ENCODE data around the gene C6orf47.
"Not testable (repeated sequence)": the region's sequence is repeated elsewhere in the genome, so short reads cannot be mapped to it uniquely, and the experiment has no call there.

Gene C6orf47, protein sequence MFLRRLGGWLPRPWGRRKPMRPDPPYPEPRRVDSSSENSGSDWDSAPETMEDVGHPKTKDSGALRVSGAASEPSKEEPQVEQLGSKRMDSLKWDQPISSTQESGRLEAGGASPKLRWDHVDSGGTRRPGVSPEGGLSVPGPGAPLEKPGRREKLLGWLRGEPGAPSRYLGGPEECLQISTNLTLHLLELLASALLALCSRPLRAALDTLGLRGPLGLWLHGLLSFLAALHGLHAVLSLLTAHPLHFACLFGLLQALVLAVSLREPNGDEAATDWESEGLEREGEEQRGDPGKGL

DNA sequence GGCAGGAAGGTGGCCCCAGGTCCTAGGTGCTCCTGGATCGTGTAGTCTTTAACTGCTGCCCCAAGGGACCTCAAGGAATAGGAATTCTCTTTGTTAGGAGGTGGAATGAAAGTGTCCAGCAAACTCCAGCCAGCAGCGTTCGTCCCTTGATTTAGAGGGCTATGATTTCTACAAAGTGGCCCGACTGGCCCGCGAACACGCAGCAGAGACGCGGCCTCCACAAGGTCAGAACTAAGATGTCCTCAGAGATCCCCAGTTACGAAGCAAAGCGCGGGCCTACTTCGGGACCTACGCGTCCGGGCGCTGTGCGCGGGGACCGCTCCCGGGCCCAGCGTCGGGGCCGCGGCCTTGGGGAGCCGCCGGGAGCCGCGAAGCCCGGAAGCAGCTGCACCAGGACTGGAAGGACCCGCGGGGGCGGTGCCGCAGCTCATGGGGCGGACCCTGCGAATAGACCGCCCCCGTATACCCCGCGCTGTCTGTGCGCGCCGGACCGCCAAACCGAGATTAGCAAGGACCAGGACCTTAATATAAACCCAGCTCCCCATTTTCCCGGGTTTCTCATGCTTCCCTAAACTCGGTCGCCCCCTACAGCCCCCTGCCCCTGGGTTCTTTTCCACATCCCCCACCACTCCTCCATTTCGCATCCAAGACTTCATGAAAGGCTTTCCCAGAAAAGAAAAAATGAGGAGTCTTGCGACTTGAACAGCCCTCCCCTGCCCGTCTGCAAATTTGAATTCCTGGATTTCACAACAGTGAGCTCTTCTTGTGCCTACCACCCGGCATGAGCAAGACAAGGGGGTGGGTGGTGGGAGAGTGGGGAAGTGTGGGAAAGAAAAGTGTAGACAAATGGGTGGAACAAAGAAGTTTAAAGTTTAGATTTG lies at the start of gene C6orf47:
Gene C6orf47, minus strand, starts transcription at position 398 of the 881 bp plus-strand sequence. CDS start 831 bp downstream, outside the sequence.
- H3K27ac ChIP-seq (ENCODE audit: low read depth, low read length), result peak within 1 kb of the TSS; percentile 89
- peak within 1 kb of the TSS; percentile 93 for H3K9ac ChIP-seq (ENCODE audit: low read length)
- H3K27me3 ChIP-seq (ENCODE audit: control insufficient read depth, insufficient read depth, low read length), result no peaks in the 10 kb centered on the region
- peaks cover 29% of the 10 kb centered on the region for H3K4me1 ChIP-seq (ENCODE audit: control insufficient read depth, insufficient read depth, low read length)
- peaks cover 8% of the 10 kb centered on the region for H3K36me3 ChIP-seq (ENCODE audit: control insufficient read depth, insufficient read depth, low read length)
- peak within 1 kb of the TSS; percentile 95 for H3K4me3 ChIP-seq (ENCODE audit: low read length)

DNA sequence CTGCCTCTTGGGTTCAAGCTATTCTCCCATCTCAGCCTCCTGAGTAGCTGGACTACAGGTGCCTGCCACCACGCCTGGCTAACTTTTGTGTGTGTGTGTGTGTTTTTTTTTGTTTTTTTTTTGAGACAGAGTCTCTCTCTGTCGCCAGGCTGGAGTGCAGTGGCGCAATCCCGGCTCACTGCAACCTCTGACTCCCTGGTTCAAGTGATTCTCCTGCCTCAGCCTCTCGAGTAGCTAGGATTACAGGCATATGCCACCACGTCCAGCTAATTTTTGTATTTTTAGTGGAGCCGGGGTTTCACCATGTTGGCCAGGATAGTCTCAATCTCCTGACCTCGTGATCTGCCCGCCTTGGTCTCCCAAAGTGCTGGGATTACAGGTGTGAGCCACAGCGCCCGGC lies 48.6 kb upstream of the C6orf47 start:
- H3K36me3 ChIP-seq (ENCODE audit: control insufficient read depth, insufficient read depth, low read length); H3K4me3 ChIP-seq (ENCODE audit: low read length); H3K27ac ChIP-seq (ENCODE audit: low read depth, low read length); H3K9ac ChIP-seq (ENCODE audit: low read length); H3K4me1 ChIP-seq (ENCODE audit: control insufficient read depth, insufficient read depth, low read length); H3K27me3 ChIP-seq (ENCODE audit: control insufficient read depth, insufficient read depth, low read length): not testable (repeated sequence)

DNA sequence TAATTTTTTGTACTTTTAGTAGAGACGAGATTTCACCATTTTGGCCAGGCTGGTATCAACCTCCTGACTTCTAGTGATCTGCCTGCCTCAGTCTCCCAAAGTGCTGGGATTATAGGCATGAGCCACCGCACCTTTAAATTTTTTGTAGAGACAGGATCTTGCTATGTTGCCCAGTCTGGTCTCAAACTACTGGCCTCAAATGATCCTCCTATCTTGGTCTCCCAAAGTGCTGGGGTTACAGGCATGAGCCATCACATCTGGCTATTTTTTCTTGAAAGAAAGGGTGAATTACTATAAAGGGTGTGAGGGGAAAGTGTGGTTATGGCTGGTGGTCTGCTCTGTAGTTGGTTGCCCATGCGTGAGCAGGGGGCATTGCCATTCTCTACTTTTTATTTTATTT lies 47.6 kb upstream of the C6orf47 start:
- Histone ChIP-seq H3K27ac (ENCODE audit: low read depth, low read length) (no peak overlapping the region), H3K9ac (ENCODE audit: low read length) (no peak overlapping the region), H3K27me3 (ENCODE audit: control insufficient read depth, insufficient read depth, low read length) (no peaks in the 10 kb centered on the region), H3K4me1 (ENCODE audit: control insufficient read depth, insufficient read depth, low read length) (no peaks in the 10 kb centered on the region), H3K36me3 (ENCODE audit: control insufficient read depth, insufficient read depth, low read length) (no peaks in the 10 kb centered on the region), H3K4me3 (ENCODE audit: low read length) (no peak overlapping the region)

DNA sequence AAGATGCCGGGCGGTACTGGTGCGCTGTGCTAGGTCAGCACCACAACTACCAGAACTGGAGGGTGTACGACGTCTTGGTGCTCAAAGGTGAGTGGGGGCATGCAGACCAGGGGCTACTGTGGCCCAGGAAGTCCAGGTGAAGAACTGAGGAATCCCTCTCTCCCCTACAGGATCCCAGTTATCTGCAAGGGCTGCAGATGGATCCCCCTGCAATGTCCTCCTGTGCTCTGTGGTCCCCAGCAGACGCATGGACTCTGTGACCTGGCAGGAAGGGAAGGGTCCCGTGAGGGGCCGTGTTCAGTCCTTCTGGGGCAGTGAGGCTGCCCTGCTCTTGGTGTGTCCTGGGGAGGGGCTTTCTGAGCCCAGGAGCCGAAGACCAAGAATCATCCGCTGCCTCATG lies 47.1 kb upstream of the C6orf47 start:
- Histone ChIP-seq H3K27ac (ENCODE audit: low read depth, low read length) (no peak overlapping the region), H3K27me3 (ENCODE audit: control insufficient read depth, insufficient read depth, low read length) (no peaks in the 10 kb centered on the region), H3K4me1 (ENCODE audit: control insufficient read depth, insufficient read depth, low read length) (no peaks in the 10 kb centered on the region), H3K4me3 (ENCODE audit: low read length) (no peak overlapping the region), H3K36me3 (ENCODE audit: control insufficient read depth, insufficient read depth, low read length) (no peaks in the 10 kb centered on the region), H3K9ac (ENCODE audit: low read length) (no peak overlapping the region)

DNA sequence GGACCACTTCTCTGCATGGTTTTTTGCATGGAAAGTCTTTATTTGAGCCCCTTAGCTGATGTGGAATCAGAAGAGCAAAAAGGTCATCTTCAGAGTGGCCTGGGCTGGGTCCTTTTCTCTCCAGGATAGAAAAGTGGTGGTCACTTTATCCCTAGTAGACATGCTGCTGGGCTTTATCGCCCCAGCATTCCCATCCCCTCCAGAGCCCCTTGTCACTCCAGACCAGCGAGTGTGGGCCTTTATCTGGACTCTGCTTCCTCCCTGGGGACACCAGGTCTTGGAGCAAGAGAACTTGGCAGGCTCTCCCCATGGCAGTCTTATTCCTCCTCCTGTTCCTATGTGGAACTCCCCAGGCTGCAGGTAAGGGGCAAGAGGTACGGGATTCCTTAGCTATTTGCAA lies 46.0 kb upstream of the C6orf47 start, which contains the start of gene LY6G6F:
Gene LY6G6F, plus strand, starts transcription at position 268 of the 400 bp plus-strand sequence. Its CDS starts 41 bp downstream, at position 309.
- no peak within 1 kb of the TSS for H3K9ac ChIP-seq (ENCODE audit: low read length)
- peaks cover 7% of the 10 kb centered on the region for H3K4me1 ChIP-seq (ENCODE audit: control insufficient read depth, insufficient read depth, low read length)
- H3K27me3 ChIP-seq (ENCODE audit: control insufficient read depth, insufficient read depth, low read length), result no peaks in the 10 kb centered on the region
- H3K36me3 ChIP-seq (ENCODE audit: control insufficient read depth, insufficient read depth, low read length), result no peaks in the 10 kb centered on the region
- no peak within 1 kb of the TSS for H3K27ac ChIP-seq (ENCODE audit: low read depth, low read length)
- H3K4me3 ChIP-seq (ENCODE audit: low read length), result no peak within 1 kb of the TSS

DNA sequence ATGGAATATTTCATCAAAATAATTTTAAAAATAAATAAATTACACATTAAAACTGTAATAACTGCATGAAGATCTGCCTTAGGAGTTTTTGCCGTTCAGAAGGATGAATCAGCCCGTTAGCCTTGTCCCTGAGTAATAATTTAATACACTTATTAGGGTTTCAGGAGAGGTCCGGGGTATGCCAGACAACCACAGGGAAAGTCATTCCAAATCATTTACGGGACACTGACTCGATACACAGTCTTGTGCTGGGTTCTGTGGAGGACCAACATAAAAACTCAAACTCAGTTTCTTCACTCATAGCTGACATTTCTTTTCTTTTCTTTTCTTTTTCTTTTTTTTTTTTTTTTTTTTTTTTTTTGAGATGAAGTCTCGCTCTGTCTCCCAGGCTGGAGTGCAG lies 45.4 kb upstream of the C6orf47 start:
- H3K27ac ChIP-seq (ENCODE audit: low read depth, low read length), result no peak overlapping the region
- H3K36me3 ChIP-seq (ENCODE audit: control insufficient read depth, insufficient read depth, low read length), result peaks cover under 1% of the 10 kb centered on the region
- H3K4me1 ChIP-seq (ENCODE audit: control insufficient read depth, insufficient read depth, low read length), result peaks cover 9% of the 10 kb centered on the region
- no peak overlapping the region for H3K9ac ChIP-seq (ENCODE audit: low read length)
- no peak overlapping the region for H3K4me3 ChIP-seq (ENCODE audit: low read length)
- no peaks in the 10 kb centered on the region for H3K27me3 ChIP-seq (ENCODE audit: control insufficient read depth, insufficient read depth, low read length)

DNA sequence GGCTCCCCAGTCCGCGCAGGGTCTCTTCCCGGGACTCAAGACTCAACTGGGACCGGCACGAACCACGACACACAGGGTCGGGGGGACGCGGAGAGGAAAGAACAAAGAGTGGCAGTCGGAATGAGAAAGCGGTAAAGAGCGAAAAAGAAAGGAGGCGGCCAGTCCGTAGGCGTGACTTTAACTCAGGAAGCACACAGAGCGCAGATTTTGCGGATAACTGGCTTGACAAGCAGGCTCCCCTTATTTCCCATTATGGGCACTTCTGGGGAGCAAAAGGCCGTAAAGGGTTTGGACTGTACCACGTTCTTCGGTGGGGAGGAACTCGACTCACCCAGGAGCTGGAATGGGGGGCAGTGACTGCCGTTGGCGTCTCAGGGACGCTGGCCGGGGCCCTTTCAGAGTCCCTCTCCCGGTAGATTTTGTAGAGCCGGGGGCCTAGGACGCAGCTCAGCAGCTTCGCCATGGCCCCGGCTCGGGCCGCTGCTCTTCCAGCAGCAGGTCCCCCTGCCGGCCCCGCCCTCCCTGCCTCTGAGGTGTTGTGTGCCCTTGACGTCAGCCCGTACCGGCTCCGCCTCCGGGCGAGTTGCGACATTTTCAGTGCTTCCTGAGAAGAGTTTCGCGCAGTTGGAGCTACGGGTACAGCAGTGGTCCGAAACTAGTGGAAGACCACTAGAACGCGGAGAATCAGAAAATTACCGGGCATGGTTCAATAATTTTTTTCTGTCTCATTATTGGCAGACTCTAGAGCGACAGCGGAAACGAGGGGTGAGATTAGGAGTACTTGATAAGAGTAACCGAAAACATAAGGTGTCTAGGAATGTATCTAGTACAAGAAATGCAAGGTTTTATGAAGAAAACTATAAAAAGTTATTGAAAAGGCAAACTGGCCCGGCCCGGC lies 42.5 kb upstream of the C6orf47 start, which contains the start of gene ABHD16A:
Gene ABHD16A, minus strand, starts transcription at position 506 of the 898 bp plus-strand sequence. Its CDS starts 43 bp downstream, at position 463.
- Histone ChIP-seq H3K36me3 (ENCODE audit: control insufficient read depth, insufficient read depth, low read length) (peaks cover 9% of the 10 kb centered on the region), H3K9ac (ENCODE audit: low read length) (peak within 1 kb of the TSS; percentile 97), H3K4me1 (ENCODE audit: control insufficient read depth, insufficient read depth, low read length) (peaks cover 9% of the 10 kb centered on the region)

DNA sequence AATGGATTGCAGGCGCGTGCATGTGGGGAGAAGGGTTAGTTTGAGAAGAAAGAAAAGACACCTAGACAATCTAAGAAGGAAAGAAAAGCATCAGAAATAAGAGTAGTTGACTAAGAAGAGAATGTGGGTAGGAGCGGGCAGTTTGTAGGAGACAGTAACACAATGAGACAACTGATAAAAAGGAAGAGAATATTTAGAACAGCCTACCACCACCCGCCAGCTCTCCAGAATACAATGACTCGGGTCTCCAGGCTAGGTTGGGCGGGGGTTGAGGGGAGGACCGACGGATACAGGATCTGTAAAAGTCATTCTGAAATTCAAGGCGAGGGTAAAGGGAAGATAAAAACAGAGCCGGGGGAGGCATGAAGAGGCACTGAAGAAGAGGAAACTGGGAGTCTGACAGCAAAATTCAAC lies 41.8 kb upstream of the C6orf47 start:
- H3K4me1 ChIP-seq (ENCODE audit: control insufficient read depth, insufficient read depth, low read length), result peaks cover 9% of the 10 kb centered on the region
- H3K9ac ChIP-seq (ENCODE audit: low read length), result peak overlapping the region; percentile 97
- no peaks in the 10 kb centered on the region for H3K27me3 ChIP-seq (ENCODE audit: control insufficient read depth, insufficient read depth, low read length)
- H3K27ac ChIP-seq (ENCODE audit: low read depth, low read length), result peak overlapping the region; percentile 99
- H3K36me3 ChIP-seq (ENCODE audit: control insufficient read depth, insufficient read depth, low read length), result peaks cover 9% of the 10 kb centered on the region
- peak overlapping the region; percentile 89 for H3K4me3 ChIP-seq (ENCODE audit: low read length)

More for the DNA sequence above, 42.5 kb upstream of the C6orf47 start, which contains the start of gene ABHD16A:
- Histone ChIP-seq H3K27me3 (ENCODE audit: control insufficient read depth, insufficient read depth, low read length) (no peaks in the 10 kb centered on the region), H3K4me3 (ENCODE audit: low read length) (peak within 1 kb of the TSS; percentile 89), H3K27ac (ENCODE audit: low read depth, low read length) (peak within 1 kb of the TSS; percentile 99)

DNA sequence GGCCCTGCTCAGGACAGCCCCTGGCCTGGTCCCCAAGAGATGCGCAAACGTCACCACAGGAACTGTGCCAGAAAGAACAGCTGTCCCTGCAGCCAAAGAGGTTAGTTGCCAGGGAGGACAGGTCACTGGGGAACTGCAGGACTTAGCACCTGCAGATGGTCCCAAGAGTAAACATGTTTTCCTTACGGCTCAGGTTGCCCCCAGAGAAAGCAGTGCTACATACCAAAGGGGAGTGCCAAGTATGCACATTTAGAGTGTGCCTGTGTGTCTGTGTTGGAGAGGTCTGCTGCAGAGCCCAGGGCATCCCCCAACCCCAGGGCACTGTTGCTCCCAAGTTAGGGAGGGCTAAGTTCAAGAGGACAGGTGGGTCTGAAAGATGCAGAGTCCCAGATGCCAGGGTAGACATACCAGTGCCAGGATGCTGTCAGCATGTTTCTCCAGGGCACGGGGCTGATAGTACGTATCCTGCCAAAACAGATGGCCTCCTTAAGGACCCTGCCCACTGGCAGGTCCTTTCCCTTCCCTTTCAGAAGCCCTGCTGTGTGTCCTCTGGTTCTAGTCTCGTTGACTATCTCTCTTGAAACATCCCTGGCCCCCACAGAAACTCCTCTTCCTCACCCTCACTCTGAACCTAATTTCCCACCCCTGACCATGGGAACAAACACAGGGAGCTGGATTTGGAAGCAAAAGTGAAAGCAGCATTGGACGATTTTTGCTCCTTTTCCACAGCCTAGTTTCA lies 41.3 kb upstream of the C6orf47 start:
- Histone ChIP-seq H3K4me3 (ENCODE audit: low read length) (peak overlapping the region; percentile 89), H3K4me1 (ENCODE audit: control insufficient read depth, insufficient read depth, low read length) (peaks cover 9% of the 10 kb centered on the region), H3K9ac (ENCODE audit: low read length) (peak overlapping the region; percentile 97), H3K27me3 (ENCODE audit: control insufficient read depth, insufficient read depth, low read length) (no peaks in the 10 kb centered on the region), H3K36me3 (ENCODE audit: control insufficient read depth, insufficient read depth, low read length) (peaks cover 11% of the 10 kb centered on the region), H3K27ac (ENCODE audit: low read depth, low read length) (peak overlapping the region; percentile 99)

DNA sequence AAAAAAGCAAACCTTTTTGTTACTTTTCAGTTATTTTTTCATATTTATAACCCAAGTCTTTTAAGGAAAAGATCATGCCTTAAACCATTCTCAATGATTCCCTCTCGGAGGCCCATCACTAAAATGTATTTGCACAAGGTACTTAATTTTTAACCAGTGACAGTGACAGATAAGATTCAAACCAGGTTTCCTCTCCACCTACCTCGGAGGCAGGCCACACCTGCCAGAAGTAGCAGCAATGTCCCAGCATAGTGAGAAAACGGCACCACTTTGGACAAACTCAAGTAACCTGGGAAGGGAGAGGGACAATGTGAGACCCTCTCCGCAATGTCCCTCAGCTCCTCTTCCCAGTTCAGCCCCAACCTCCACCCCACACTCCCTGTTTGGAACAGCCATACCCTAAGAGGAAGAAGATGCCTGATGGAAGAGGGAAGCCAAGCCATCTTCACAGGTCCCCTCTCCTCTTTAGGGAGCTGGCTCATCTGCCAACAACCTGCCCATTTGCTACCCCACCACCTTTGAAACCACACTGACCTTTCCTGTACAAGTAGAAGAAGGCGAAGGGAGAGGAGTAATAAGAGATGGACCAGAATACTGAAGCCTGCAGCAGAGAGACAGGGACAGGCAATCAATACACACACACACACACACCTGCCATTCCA lies 40.3 kb upstream of the C6orf47 start:
- peaks cover 12% of the 10 kb centered on the region for H3K36me3 ChIP-seq (ENCODE audit: control insufficient read depth, insufficient read depth, low read length)
- no peak overlapping the region for H3K9ac ChIP-seq (ENCODE audit: low read length)
- no peaks in the 10 kb centered on the region for H3K27me3 ChIP-seq (ENCODE audit: control insufficient read depth, insufficient read depth, low read length)
- H3K4me1 ChIP-seq (ENCODE audit: control insufficient read depth, insufficient read depth, low read length), result peaks cover 9% of the 10 kb centered on the region
- no peak overlapping the region for H3K27ac ChIP-seq (ENCODE audit: low read depth, low read length)
- H3K4me3 ChIP-seq (ENCODE audit: low read length), result peak overlapping the region; percentile 10

DNA sequence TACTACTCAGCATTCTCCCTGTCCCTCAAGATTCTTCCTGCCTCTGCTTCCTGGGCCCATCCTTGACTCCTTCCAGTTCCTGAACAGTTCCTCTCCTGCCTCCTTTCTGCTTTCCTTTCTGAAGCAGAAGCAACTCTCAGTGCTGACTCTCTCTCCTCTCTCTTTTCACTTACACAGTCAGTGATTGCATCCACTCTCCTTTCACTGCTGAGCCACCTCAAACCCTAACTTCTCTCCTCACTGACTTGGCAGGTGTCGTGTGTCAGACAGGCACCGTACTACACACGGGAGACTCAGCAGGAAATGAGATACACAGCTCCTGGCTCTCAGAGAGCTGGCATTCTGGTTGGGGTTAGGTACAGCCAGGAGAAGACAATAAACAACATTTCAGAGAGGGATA lies 37.0 kb upstream of the C6orf47 start:
- Histone ChIP-seq H3K4me1 (ENCODE audit: control insufficient read depth, insufficient read depth, low read length) (peaks cover 9% of the 10 kb centered on the region), H3K27me3 (ENCODE audit: control insufficient read depth, insufficient read depth, low read length) (no peaks in the 10 kb centered on the region), H3K4me3 (ENCODE audit: low read length) (no peak overlapping the region), H3K27ac (ENCODE audit: low read depth, low read length) (no peak overlapping the region), H3K9ac (ENCODE audit: low read length) (no peak overlapping the region), H3K36me3 (ENCODE audit: control insufficient read depth, insufficient read depth, low read length) (peaks cover 29% of the 10 kb centered on the region)
